Fibroblast of skin of left biceps (primary cell): Measurements from ENCODE around the gene PRKG1.

Experiments used
- DNase-seq, 2 experiments: peaks; one replicate each; pipeline ENCODE4 v3.0.0-alpha.2; 2013; ENCODE audit warnings: low read depth in 2 of 2

Gene PRKG1

DNA sequence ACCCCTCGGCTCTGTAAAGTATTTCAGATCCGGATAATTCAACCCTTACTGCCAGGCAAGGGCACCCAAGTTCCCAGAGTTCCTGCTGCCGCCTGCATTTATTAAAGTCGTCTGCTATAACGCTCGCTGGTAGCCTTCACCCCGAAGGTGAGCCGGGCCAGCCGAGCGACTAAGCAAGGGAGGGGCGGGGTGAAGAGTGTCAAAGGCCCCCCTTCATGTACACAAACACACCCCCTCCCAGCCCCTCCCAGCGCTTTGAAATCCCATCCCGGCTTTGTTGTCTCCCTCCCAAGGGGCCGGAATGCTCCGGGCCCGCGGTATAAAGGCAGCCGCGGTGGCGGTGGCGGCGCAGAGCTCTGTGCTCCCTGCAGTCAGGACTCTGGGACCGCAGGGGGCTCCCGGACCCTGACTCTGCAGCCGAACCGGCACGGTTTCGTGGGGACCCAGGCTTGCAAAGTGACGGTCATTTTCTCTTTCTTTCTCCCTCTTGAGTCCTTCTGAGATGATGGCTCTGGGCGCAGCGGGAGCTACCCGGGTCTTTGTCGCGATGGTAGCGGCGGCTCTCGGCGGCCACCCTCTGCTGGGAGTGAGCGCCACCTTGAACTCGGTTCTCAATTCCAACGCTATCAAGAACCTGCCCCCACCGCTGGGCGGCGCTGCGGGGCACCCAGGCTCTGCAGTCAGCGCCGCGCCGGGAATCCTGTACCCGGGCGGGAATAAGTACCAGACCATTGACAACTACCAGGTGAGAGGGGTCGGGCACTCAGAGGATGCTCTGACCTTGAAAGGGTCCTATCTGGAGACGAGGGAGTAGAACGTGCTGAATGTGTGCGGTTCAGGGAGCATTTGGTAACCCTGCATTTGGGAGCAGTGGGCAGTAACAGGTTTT lies 1239.9 kb downstream of the PRKG1 start, which contains the start of gene DKK1:
Gene DKK1, plus strand, starts transcription at position 349 of the 889 bp plus-strand sequence. Its CDS starts 154 bp downstream, at position 503.
- DNase-seq: peak in 1 of 2 experiments; percentile 21

DNA sequence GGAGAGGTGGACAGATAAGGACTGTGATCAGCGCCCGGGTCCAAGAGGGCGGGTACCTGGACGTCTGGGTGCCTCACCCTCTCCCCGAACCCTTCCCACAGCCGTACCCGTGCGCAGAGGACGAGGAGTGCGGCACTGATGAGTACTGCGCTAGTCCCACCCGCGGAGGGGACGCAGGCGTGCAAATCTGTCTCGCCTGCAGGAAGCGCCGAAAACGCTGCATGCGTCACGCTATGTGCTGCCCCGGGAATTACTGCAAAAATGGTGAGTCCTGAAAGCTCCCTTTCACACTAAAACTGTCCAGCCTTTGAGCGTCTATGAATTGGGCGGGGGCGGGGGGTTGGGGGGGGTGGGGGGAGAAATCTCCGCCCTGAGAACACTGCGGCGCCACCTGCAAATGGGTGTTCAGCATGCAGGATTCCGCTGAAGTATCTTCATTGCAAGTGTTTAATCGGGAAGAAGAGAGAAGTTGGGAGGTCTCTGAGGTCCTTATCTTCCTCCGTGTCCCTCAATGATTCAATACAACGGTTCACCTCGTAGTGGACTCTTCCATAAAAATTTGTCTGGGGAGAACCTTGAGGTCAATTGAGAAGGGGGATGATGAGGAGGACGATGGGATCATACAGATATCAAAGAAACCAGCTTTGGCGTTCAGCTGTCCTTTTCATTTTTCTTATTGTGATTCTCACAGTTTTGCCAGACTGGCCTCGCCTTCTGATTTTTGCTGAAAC lies 1240.7 kb downstream of the PRKG1 start:
- DNase-seq: no peak

DNA sequence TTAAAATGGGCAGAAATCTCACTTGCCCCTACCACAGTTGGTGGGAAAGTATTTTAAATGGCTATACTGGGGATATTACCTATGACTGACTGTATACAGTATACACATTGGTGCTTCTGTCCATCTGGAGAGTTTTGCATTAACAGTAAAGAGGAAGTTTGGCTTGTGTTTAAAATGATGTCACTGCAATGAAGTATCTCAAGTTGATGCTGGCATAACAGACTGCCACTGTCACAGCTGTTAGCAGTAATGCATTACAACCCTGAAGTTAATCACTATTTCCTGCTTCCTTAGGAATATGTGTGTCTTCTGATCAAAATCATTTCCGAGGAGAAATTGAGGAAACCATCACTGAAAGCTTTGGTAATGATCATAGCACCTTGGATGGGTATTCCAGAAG lies 1241.7 kb downstream of the PRKG1 start:
- DNase-seq: no peak

DNA sequence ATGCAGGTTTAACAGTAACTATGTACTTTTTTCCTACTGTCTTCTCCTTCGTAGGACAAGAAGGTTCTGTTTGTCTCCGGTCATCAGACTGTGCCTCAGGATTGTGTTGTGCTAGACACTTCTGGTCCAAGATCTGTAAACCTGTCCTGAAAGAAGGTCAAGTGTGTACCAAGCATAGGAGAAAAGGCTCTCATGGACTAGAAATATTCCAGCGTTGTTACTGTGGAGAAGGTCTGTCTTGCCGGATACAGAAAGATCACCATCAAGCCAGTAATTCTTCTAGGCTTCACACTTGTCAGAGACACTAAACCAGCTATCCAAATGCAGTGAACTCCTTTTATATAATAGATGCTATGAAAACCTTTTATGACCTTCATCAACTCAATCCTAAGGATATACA lies 1242.2 kb downstream of the PRKG1 start:
- DNase-seq: no peak

DNA sequence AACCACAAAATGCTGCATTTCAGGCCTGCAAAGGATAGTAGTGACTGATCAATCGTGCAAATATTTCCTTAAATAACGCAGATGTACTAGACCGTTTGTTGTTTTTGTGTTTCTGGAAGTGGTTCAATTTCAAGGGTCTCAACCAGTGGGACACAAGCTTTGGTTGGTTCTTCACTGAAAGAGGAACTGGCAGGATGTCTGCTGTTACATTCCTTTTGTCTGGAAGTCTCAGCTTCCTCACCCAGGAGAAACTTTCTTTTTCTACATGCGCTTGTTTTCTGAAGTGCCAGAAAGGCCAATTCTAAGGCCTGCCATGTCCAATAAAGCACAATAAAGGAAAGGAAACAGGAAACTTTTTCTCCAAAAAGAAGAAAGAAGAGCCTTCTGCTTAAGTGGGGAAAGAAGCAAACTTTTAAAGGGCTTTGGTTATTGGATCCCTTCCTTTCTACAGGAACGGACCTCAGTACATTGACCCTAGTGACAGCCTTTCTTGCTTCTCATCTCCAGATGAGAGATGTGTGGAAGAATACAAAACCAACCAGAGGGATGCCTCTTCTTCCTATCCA lies 1243.9 kb downstream of the PRKG1 start:
- DNase-seq: peak in 1 of 2 experiments; percentile 35

DNA sequence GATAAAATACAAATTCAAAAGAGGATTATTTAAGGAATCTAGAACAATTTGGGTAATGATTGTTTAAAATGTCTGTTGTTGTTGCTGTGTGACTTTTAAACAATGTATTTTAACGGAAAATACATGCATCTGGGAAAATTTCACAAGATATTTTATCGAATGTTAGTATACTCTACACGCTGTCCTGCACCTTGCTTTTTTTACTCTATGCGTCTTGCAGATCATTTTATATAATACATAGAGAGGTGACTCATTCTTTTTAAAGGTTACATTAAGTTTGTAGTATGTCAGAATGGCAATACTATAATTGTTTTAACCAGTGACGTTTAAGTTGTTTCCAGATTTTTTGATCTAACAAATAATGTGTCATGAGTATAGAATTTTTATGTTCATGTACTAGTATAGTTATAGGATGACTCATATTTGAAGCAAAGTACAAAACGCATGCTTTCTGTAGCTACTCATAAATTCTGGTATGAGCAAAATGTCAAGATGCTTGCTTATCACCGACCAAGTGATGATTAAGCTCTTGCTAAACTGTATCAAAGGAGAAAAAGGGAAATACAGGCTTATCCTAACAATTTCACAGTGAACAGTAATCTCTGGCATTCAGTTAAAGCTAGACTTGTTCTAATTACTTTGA lies 1244.7 kb downstream of the PRKG1 start:
- DNase-seq: peak; percentile 94 to 96

DNA sequence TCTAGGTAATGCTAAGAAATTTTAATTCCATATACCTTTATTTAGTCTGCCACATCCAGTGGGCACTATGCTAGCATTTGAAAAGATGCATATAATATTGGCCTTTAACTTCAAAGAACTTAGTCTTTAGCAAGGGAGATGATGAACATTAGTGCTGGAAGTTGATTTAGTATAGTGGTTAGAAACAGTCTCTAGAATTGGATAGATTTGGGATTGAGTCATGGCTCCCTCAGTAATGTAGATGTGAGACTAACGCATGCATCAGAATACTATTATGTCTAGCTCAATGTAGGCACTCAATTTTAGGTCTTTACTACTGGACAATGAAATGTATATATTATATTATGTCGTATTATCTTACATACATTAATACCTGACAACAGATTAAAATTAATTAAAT lies 1245.6 kb downstream of the PRKG1 start:
- DNase-seq: no peak

DNA sequence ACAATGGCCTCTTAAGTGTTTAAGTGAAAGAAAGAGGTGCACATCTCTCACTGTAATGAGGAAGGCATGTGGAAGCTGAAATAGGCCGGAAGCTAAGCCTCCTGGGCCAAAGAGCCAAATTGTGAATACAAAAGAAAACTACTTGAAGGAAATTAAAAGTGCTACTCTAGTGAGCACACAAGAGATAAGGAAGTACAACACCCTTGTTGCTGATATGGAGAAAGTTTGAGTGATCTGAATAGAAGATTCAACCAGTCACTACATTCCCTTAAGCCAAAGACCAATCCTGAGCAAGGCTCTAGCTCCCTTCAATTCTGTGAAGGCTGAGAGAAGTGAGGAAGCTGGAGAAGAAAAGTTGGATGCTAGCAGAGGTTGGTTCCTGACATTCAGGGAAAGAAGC lies 1248.0 kb downstream of the PRKG1 start:
- no peak for DNase-seq

DNA sequence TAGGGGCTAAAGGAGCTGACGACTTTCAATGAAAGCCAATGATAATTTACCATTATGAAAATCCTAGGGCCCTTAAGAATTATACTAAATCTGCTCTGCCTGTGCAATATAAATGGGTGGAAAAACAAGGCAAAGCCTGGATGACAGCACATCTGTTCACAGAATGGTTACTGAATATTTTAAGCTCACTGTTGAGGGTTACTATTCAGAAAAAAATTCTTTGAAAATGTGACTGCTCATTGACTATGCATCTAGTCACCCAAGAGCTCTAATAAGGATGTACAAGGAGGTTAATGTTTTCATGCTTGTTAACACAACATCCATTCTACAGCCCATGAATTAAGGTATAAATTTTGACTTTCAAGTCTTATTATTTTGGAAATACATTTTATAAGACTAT lies 1248.6 kb downstream of the PRKG1 start:
- DNase-seq: no peak

DNA sequence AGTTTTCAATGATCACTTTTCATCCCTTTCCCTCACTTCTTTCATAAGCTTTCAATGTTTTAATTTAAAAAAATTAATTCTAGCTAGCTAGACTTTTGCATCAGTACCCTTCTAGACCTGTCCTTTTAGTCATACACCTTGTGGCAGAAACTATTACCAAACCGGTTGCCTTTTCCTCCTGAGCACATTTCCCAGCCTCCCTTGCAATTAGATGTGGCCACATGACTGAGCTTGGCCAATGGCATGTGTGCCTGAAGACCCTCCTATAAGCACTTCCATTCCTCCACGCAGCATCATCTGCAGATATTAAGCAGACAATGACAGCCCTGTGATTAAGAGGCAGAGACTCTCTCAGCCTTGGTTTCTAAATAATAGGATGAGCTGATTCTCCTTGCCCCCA lies 1252.1 kb downstream of the PRKG1 start:
- no peak for DNase-seq

DNA sequence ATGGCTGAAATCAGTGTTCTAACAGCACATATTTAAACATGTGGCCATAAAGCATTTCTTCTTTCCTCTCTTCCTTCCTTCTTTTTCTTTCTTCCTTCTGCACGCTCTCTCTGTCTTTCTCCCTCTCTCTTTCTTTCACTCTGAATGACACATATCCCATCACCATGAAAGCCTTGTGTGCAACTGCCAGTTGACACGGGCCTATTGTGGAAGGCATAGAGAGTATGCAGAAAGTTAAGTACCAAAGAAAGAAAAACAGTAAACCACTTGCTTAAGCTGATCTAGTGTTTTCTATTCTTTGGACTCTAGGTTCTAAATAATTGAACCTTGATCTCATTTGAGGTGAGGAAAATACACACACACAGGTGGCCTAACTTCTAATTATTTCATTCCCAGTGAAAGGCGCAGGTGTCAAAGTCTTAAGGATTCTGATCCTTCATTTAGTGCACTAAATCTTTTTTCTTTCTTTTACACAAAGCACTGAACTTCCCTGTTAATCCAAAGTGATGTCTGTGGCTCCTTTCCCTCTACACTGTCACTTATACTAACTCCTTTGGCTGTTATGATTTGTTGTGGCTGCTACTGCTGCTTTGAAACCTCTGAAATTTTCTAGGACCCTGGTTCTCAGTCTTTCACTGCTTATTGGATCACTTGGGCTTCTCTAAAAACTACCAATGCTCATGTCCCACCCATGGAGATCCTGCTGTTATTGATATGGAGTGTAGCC lies 1257.5 kb downstream of the PRKG1 start:
- no peak for DNase-seq

DNA sequence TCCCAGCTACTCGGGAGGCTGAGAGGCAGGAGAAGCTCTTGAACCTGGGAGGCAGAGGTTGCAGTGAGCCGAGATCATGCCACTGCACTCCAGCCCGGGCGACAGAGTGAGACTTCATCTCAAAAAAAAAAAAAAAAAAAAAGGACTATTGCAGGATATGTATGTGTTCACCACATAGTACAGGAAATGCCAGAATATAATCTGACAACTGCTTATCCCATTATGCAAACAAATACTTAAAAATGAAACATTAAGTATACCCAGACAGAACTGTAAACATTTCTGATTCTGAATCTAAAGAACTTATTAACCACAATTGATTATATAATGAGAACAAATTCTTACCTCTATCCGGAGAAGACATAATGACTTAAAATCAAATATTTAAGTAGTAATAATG lies 1258.5 kb downstream of the PRKG1 start:
- DNase-seq: no peak

DNA sequence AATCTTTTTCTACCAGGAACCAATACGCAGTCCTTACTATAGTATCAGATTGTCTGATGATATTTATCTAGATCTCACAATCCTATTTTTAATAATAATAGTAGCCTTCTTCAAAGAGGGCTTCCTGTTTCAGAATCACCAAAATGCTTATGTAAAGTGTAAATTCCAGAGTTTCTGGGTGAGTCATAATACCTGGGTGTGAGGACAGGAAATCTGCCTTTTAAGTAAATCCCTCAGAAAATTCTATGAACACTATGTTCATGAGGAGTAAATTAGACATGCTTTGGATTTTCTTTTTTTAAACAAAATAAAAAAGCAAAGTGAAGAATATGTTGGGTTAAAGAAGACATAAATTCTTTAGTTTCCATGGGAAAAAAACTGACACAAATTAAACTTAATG lies 1260.3 kb downstream of the PRKG1 start:
- DNase-seq: no peak

DNA sequence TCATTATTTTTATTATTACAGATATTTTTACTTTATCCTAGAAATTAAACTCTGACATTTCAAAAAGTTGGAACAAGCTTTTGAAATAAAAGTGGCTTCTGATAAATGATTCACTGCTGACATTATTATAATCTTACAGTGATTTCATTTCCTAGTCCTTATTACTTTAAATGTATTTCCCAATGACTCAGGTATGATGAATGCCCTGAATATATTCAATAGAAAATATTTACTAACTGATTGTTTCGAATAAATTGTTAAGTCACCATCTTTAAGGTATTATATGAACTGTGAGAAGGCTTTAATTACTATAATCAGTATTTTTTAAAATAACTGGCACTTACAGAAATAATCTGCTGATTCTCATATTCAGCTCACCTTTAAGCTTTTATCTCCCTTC lies 1261.4 kb downstream of the PRKG1 start:
- DNase-seq: no peak

DNA sequence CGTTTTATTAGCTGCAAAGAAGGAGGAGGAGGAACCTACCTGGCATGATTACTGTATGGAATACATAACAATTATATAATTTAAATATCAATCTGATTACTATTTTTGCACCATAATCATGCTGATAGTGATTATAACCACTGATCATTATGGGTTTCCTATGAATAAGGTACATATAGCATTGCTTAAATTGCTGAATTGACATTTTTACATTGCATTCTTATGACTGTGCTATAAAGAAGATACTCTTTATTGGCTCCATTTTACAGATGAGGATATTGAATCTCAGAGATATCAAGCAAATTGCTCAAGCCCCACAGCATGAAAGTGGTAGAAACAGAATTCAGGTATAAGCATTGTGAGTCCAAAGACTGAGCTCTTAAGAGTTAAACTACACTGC lies 1262.9 kb downstream of the PRKG1 start:
- no peak for DNase-seq

DNA sequence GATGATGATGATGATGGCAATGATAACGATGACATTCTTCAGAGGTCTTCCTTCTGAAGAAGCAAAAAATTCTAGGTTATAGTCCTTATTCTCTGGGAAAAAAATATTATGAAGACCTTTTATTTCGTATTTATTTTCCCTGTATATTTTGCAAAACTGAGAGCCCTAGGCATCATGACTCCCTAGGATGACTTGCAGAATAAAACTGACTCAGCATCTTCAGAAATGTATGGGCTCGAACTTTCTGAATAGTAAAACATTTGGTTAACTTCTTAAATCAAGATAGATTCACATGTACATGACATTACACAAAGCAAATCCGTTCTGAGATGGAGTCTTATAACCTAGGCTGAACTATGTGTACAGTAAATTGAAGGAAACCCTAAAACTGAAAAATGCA lies 1269.2 kb downstream of the PRKG1 start:
- no peak for DNase-seq

DNA sequence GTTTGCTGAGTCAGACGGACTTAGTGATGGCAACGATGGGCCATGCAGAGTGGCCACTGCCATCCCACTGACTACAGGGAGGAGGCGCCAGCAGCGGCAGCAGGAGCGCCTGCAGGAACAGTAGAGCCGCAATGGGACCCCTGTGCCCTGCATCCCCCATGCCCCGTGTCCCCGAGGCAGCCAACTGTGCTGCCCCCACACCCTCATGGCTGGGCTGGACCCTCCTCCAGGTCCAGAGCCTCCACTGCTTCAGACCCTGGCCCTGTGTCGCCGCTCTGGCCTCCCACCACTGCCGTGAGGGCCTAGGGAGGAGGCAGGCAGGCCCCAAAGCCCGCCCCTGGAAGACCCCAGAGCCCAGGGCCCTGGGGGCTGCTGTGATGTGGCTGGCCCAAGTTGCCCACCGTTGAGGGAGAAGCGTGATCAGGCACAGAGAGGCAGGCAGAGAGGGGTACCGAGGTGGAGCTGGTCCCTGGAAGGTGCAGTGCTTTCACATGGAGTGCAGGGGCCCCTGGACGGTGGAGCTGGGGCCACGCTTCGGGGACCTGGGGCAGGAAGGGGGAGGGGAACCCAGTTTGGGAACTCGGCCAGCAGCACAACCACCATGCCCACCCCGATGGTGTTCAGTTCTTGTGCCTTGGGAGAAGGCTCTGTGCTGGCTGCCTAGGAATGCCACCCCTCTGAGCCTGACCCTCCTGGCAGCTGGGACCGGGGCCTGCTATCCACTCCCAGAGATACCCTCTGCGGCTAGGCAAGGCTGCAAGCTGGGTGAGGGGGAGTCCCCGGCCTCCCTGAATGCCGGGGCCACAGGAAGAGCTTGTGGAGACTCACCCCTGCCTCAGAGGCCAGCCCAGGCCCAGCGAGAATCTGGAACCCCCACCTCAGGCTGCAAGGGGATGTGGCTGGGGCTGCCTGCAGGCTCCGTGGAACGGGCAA lies 1272.4 kb downstream of the PRKG1 start:
- no peak for DNase-seq

DNA sequence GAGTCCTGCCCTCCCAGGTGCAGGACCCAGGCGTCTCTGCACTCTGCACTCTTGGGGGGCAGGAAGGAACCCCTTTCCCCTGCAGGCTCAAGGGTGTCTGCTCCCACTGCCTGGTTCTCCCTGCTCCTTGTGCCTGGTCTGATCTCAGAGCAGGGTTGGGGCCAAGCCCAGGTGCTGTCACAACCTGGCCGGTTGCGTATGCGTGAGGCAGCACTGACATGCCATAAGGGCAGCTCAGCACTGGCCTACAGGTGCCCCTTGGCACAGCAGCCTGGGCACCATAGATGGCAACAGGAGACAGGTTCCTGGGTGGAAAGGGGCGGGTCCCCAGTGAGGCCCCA lies 1273.0 kb downstream of the PRKG1 start:
- DNase-seq: no peak
